Thyroid gland (tissue), 4 donors: ENCODE data around the gene PIP5K1C.

Source experiments
- POLR2A ChIP-seq, 2 donors: fragments of 450-650 bp; IDR thresholded peaks; one replicate each; pipeline ENCODE4 v1.6.1; 2017; ENCODE audit warnings: antibody characterized with exemption in 2 of 2, mild to moderate bottlenecking in 2 of 2, moderate library complexity in 1 of 2
- TF ChIP-seq, protein P1 (sequence below), 6 experiments: fragments of 200-600 bp in 3 of 6; fragments of 450-650 bp in 3 of 6; sonication (generic) in 3 of 6; IDR thresholded peaks; one replicate each; pipeline ENCODE4 v1.5.1; 2016 to 2019; ENCODE audit warnings: antibody characterized with exemption in 6 of 6, mild to moderate bottlenecking in 2 of 6, inconsistent platforms in 1 of 6, moderate library complexity in 1 of 6

DNA sequence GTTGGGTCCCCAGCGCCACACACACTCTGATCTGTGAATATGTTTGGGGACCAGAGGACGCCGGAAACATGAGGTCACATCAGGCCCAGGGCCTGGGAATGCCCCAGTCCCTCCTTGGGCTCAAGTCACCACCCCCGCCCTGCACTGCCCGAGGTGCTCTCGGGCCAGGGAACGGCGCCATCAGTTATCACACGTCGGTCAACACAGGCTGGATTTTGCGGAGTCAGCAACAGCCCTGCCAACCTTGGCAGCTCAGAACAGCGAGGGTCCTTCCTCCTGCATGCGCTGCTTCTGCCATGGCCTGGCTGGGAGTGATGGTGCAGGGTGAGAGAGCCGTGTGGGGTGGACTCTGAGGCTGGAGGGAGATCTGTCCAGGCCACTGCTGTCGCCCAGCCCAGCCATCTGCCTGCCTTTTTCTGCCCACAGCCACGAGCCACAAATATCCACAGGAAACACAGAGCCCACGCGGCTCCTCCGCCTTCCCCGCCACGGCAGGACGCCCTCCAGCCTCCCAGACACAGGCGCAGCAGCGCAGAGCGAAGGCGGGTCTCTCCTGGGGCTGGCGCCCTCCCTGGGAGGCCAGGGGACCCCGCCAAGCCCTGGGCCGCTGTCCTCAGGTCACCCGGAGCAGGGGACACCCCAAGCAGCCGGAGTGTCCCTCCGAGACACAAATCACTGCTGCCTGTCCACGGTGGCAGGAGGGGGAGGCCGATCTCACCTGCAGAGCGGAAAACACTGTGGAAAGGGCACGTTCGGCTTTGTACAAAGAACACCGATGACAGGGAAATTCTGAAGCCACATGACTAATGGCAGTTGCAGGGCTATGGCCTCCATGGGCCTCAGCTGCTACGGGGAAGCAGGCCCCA is 42.0 kb downstream of the PIP5K1C start:
- TF ChIP-seq, protein P1, sequence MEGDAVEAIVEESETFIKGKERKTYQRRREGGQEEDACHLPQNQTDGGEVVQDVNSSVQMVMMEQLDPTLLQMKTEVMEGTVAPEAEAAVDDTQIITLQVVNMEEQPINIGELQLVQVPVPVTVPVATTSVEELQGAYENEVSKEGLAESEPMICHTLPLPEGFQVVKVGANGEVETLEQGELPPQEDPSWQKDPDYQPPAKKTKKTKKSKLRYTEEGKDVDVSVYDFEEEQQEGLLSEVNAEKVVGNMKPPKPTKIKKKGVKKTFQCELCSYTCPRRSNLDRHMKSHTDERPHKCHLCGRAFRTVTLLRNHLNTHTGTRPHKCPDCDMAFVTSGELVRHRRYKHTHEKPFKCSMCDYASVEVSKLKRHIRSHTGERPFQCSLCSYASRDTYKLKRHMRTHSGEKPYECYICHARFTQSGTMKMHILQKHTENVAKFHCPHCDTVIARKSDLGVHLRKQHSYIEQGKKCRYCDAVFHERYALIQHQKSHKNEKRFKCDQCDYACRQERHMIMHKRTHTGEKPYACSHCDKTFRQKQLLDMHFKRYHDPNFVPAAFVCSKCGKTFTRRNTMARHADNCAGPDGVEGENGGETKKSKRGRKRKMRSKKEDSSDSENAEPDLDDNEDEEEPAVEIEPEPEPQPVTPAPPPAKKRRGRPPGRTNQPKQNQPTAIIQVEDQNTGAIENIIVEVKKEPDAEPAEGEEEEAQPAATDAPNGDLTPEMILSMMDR (IDR thresholded peaks at IDR 0.05), result no peak
- no peak for TF ChIP-seq POLR2A (IDR thresholded peaks at IDR 0.05)
